Inflammatory macrophage treated with lipopolysaccharide for 4 hours (primary cell): ENCODE measurements around the gene TSC1.

Experiments
- DNase-seq: peaks from one replicate; pipeline ENCODE4 v3.0.0-alpha.2; 2020

TSC1 gene

DNA sequence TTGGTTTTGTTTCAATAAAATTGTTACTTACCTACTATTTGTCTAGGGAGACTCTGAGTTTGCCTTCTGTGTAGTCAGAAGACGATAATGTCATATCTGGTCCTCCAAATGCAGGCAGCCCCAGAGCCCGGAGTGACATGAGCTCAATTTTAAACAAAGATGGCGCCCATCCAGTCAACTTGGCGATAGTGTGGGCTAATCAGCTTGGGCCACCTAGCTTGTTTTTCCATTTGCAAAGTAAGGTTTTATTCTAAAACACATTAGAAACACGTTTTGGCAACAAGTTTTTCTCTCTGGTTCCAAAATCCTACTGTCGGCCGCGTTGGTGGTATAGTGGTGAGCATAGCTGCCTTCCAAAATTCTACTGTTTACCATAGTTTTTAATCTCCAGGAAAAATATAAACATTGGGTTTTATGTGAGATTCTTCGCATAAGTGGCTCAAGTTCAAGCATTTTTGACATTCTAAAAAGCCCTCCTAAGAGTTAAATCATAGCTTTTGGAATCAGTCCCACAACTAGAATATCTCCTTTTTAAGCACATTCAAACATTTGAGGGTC, 13.2 kb downstream of the TSC1 start:
- no peak for DNase-seq

DNA sequence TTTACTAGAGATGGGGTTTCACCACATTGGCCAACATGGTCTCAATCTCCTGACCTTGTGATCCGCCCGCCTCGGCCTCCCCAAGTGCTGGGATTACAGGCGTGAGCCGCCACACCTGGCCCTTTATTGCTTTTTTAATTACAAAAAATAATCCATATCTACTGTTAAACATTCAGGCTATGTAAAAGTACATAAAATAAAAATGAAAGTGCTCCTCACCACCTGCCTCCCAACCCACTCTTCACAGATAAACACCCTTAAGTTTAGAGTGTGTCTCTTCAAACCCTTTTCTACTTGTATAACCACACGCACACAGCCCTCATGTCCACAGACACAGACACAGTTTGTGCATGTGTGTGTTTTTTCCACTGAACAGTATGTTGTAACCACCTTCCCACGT, 16.7 kb downstream of the TSC1 start:
- no peak for DNase-seq

DNA sequence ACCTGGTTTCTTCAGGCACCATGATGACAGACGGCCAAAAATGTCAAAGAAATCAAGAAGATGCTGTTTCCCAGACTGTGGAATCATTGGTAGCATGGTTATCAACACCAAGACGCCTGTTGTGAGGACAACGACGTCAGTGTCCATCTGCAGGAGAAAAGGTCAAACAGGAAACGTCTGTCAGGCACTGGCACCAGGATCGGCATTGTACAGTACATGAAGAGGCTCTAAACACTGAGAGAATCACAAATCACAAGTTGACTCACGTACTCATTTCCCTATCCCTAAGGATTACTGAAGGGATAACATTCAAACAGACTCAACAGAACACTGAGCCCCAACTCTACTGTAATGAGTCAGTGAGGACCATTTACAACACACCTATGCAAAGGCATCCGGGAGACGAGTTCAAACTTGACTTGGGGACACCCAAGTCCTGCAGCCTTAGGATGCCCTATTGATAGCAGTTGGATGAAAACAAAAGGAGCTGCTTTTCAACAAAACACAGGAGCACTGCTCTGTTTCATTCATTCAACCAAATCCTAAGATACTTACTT, 21.0 kb downstream of the TSC1 start:
- DNase-seq = no peak

DNA sequence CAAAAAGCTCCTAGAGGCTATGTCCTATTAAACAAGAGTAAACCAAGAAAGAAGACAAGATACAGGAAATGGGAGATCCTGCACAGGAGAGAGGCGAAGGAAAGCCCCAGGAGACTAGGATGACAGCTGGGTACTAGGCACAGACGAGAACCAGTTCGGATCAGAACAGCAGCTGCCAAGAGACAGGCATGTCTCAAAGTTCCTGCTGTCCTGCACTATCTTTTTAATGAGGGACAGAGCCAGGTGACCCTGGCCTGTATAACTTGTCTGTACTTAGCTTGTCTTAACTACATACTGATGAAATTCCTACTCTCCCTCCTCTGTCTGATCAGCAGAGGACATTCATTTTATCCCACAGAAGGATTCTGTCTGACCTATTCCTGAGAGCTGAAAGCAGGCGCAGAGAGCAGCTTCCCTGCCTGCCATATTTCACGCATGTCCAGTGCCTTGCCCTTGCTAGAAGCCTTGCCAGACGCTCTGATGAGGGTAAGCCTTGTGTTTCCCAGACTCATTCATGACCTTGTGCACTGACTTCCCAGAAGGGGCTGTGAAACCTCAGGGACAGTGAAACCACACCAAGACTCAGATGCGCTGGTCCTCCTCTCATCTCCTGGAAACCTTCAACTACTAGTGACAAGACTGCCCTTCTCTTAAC, 24.7 kb downstream of the TSC1 start:
- DNase-seq = no peak

DNA sequence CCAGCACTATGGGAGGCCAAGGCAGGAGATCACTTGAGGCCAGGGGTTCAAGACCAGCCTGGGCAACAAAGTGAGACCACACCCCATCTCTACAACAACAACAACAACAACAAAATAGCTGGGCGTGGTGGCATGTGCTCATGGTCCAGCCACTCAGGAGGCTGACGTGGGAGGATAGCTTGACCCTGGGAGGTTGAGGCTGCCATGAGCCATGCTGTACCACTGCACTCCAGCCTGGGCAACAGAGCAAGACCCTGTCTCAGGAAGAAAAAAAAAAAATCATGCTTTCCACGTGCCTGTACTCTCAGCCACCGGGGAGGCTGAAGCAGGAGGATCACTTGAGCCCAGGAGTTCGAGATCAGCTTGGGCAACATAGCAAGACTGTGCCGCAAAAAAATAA, 29.5 kb downstream of the TSC1 start:
- DNase-seq = no peak

DNA sequence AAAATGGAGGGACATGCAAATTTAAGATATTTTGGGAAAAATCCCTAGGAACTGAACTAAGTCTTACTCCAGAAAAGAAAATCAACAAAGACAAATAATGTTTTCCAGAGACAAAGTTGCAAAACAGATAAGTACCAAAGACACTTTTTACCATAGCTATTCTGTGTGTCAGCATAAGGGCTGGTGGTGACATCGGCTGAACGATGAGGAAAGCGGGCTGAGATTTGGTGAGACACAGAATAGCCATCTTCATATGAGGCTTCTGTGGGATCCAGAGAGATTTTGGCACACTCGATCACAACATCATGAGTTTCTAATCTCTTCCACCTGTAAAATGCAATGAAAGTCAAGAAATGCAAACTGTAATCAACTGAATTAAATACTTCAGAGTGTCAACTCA, 32.3 kb downstream of the TSC1 start:
- DNase-seq = no peak

DNA sequence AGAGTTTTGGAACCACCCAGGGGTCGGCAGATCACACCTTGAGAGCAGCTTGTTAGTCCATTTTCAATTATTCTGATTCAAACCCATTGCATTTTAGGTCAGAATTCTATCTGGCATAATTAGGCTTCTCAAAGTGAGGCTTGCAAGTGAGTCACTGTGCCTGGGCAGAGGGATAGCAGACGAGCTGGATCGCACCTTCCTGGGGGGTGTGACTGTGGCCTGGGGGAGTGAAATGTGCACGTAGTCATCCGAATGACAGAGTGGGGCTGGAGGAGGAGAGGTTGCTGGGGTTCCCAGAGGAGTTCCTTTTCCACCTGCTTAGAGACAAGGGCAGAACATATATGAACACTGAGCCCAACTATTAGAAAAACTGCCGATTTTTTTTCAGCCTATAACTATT, 34.0 kb downstream of the TSC1 start:
- no peak for DNase-seq

DNA sequence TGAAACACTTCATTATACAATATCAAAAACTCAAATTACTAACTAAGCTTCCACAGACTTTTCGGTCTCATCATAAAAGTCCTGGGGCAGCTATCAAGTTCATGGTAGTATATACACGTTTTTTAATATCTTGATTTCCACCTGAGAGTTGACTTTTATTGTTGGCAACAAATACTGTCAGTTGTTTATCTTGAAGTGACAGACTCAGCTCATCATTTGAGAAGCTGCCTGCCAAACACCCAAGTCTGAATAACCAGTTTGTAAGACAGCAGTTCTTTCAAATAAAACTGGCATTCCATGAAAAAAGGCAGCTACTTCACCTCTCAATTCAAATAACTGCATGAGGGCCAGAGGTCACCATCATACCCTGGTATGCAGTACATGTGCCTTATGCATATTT, 35.1 kb downstream of the TSC1 start:
- no peak for DNase-seq

DNA sequence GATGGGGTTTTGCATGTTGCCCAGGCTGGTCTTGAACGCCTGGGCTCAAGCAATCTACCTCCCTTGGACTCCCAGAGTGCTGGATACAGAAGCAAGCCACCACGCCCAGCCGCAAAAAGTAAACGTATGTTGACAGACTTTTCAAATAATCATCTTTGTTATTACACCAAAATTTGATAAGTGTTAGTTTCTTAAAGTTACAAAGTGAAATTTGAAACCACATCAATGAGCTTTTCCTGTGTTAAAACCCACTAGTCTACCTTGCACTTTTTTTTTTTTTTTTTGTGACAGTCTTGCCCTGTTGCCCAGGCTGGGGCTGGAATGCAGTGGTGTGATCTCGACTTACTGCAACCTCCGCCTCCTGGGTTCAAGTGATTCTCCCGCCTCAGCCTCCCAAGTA, 35.8 kb downstream of the TSC1 start:
- DNase-seq = no peak

DNA sequence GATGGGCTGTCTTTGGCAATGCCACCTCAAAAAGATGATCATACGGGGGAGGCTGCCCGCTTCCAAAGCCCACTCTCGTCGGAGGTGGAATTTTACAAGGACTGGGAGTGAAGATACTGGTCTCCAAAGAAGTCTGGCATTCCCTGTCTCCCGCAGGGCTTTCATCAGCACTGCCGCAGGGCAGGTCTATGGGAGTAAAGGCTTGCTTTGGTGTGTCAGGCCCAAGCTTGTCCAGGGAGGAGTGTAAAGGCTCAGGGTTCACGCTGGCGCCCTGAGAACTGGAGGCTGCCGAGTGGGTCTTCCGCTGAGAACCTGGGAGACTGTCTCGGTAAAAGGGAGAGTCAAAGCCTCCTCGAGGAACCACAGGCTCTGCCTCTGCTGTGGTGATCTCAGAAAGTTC, 38.7 kb downstream of the TSC1 start:
- no peak for DNase-seq

DNA sequence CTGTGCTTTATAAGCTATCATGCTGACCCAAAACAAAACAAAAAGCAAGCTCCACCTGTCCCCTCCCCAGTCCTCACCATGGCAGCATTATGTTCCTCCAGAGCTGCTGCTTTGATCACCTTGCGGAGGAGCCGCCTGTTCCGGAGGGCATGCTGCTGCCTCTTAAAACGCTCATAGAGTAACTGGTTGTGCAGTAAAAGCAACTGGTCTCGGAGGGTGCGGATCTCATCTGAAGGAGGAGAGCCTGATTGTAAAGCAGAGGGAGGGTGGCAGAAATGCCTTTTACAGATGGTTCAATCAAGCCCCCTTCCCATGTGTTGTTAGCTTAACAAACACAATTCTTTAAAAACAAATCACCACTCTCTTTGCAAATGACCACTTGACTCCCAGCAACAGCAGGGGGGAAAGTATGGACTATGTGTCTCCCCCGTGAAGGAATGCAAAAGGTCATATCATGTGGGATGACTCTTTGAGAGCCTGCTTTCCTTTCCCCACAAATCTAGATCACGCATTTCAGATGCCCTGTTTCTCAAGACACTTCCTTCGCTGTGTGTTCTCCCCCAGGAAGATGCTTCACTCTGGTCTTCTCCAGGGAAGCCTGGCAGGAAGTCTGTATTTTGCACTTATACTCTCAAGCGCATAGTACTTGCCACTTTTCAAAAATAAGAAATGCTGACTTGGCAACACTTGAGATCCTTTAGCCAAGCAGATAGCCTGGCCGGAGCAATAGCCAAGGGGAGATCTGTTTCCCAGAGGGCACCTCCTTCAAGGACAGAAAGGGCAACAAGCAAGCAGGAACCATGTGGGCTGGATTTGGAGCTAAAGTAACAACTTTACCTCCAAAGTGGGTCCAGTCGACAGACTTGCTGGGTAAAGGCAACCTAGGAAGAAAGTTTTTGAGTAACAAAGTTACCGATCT, 40.6 kb downstream of the TSC1 start:
- DNase-seq = no peak

DNA sequence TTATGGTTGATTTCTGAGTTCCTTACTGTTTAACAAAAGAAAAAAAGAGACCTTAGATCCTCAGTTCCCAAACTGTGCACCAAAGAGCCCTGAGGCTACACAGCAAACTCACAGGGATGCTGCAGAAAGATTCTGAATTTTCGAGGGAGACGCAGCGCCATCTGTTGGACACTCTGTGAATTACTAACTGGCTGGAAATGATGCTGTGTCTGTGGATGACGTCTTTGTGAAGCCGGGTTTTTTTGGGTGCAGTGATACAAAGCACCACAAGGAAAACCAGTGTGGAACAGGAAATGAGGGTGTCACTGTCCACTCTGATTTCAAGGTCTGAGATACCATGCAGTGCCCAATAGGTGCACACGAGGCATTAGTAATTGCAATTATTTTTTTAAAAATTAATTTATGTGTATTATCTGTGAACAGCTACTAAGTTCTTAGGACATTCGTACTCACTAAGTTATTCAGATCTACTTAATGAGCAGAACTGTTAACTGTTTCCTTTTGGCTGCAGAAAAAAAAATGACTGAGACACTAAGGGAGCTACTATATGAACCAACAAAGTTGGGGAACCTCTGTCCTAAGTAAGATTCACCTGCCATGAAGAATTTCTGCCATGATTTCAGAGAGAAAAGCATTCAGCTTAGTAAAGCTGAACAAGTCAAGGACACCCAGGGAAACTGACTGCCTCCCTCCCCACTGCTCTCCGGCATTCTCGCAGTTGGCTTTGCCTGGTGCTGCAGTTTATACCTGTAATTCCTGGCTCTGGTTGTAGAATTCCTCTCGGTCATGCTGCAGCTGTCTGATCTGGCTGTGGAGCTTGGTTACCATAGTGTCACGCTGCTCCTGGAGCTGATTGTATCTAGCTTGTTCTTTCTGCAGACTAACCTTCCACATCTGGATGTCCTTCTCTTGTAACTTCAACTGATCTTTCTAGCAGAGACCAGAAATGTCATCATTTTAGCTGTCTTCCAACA, 42.3 kb downstream of the TSC1 start:
- DNase-seq = peak; percentile 75

DNA sequence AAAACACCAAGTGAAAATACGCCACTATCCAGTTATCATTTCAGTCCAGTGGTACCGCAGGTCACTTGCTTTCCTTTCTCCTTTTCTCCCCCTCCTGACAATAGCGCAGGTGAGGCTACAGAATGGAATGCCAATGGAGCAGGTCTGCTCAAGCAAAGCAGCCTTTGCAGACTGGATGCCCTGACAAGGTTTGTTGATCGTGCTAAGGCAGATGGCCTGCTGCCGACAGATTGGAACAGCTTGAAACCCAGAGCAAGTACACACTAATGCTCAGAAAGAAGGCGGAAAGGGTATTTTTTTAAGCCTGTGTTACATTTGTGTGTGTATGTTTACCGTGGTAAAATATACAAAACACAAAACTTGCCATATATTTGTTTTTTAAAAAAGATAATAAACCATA, 46.4 kb downstream of the TSC1 start:
- no peak for DNase-seq

DNA sequence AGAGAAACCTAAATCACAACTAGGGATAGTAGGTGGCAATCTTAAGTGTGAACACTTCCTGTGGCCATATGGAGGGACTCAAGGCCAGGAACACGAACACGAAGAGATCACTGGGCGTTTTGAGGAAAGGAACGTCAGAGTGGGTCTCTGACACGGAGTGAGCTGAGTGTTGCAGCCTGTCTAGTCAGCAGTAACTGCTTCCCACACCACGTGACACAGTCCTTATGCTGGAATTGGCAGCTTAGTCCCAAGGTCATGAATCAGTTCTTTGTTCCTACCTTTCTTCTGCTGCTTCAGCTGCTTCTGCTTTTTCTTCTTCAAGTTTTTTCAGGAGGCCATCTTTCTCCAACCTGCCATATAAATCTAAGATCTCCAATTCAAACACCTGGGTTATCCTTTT, 47.5 kb downstream of the TSC1 start:
- peak; percentile 14 for DNase-seq

DNA sequence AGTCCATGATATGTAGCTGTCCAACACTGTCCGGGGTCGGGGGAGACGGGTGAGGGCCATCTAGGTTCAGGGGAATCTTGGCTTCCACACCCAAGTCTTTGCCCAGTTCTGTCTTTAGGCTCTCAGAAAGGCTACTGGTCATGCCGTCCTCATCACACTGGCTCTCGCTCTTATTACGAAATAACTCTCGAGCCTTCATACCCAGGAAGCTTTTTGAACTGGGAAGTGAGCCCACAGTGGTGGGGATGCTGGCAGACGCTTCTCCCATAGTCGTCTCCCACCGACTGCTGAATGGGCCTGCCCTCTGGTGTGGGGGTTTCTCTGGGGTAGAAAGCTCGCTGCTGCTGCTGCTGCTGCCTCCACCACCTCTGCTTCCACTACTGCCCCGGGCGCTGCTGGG, 48.2 kb downstream of the TSC1 start:
- no peak for DNase-seq

DNA sequence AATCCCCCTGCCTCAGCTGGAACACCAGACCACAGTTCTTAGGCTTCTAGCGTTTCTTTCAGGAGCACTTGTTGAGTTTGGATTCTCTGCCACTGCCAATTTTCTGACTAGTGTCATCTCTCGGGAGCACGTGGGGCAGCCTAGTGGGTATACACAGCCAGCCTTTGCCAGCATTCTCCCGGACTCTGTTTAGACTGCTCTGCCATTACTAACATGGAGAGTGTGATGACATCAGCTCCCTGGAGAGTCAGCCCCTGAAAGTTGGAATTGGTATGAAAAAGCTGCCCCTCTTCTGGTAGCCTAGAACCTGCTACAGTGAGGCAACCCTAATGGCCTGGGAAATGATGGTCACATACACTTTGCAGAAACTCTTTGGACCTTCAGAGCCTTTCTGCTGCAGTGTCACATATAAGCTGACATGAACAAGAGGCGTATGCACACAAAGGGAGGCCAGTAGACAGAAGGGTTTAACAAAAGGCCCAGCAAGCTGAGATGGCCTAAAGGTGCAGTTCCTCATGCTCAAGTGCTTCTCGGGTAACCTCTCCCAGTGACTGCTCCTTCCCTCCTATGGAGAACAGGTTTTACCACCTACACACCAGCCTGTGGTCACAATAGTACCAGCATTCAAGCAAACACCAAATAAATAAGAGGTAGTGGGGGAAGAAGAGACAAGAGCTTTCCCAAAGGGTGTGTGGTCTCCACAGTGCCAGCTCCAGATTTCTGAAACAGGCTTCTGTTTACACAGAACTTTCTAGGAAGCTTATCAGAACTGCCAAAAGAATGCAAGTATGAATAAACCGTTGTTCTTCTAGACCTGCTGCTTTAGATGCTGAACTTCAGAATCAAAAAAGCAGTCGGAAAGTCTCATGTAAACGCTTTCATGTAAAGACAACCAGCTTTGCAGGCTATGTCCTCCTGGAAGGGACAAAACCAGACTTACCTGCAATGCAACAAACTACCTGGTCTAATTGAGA, 49.3 kb downstream of the TSC1 start:
- DNase-seq = no peak

DNA sequence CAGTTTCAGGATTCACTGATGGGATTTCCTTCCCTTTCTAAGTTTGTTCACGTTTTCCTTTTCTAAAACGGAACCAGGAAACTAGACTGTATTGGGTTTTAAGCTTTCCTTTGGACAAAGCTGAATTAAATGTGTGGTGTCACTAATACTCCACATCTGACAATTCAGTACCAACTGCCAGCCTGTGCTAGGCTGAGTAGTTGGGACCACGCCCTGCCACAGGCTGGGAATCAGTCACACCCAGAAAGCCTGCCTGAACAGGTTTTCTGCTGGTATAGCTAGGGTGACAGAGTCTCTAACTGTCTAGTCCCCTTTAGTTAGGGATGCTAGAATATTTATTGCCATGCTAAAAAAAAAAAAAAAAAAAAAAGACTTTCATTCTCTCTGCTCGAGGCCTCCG, 50.1 kb downstream of the TSC1 start:
- no peak for DNase-seq

DNA sequence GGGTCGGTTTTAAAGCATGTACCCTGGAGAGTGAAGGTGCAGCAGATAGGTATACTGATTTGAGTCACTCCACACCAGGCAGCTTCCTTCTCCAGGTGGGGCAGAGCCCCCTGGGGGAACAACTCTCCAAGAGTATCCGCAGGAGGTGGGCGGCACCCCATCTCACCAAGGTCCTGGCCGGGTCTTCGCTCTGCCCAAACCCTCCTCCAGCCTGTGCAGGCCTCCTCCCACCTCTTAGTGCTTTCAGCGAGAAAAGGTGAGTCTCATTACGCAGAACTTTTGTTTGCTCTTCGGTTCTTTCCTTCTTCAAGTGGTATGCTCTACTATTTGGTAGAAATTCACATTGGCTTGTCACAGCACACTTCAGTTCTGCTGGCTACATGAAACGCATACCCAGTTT, 52.0 kb downstream of the TSC1 start:
- no peak for DNase-seq

DNA sequence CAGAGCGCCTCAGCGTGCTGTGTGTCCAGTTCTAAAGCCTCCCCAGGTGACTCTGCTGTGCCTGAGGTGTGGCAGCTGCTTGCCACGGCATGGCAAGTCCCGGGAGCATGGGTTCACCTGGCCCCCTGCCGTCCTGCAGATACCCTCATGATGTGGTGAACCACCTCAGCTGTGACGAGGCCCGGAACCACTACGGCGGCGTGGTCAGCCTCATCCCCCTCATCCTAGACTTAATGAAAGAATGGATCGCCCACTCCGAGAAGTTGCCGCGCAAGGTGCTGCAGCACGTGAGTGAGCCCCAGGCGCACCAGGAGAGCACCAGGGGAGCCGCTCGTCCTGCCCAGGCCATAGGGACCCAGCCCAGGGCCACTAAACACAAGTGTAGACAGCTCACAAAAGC, 56.3 kb downstream of the TSC1 start:
- DNase-seq = no peak

DNA sequence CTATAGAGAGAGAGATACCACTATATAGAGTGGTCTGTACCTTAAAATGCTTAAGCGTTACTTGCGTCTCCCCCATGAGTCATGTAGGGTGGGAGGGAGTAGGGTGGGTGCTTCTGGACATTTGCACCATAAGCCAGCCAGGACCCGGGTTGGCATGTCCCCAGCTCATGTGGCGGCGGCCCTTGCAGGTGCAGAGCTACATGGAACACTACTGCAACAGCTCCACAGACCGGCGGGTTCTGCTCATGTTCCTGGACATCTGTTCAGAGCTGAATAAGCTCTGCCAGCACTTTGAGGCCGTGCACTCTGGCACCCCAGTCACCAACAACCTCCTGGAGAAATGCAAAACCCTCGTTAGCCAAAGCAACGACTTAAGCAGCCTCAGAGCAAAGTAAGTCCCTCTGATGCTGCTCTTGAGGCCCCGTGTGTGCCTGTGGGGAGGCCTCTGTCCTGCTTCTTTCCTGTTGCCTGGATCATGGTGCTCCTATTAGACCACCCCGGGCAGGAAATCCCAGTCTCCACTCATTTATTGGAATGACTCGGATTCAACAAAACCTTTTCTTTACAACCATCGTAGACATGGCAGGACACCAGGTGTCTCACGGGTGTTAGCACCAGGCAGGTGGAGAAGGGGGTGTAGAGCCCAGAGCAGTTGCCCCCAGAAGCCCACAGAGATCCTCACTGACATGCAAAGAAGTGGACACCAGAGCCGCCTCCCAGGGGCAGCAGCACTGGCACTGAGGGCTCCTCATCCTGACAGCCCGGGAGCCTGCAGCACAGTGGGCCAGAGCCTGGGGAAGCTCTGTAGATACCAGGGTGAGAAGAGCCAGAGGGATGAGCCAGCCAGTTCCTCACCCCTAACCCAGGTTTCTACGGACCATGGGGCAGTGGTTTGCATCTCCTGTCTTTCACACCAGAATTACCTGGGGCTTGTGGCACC, 57.0 kb downstream of the TSC1 start:
- no peak for DNase-seq
